GM18520 (cell line): Measurements from ENCODE around the gene POU2F2.

ENCODE experiments used
- ATAC-seq: cut with Tn5 transposase; IDR thresholded peaks from one replicate; pipeline ENCODE4 v1.9.1; 2021; ENCODE audit not compliant: unreplicated experiment

Gene POU2F2

DNA sequence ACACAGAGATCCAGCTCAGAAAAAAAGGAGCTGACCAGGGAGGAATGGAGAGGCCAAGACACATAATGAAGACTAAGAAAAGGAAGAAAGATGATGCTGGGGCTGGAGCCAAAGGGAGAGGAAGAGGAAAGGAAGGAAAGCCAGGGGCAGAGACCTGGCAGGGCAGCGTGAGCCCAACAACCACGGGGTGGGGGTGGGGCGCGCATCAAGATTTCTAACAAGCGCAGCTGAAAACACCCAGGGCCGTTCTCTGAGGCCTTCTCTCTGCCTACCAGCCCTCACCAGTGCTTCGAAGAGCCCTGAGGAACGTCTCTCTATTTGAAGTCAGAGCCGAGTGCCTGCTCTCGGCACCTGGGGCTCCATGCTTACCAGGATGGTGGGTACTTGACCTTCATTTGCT lies 23.6 kb upstream of the POU2F2 start:
- no peak for ATAC-seq

DNA sequence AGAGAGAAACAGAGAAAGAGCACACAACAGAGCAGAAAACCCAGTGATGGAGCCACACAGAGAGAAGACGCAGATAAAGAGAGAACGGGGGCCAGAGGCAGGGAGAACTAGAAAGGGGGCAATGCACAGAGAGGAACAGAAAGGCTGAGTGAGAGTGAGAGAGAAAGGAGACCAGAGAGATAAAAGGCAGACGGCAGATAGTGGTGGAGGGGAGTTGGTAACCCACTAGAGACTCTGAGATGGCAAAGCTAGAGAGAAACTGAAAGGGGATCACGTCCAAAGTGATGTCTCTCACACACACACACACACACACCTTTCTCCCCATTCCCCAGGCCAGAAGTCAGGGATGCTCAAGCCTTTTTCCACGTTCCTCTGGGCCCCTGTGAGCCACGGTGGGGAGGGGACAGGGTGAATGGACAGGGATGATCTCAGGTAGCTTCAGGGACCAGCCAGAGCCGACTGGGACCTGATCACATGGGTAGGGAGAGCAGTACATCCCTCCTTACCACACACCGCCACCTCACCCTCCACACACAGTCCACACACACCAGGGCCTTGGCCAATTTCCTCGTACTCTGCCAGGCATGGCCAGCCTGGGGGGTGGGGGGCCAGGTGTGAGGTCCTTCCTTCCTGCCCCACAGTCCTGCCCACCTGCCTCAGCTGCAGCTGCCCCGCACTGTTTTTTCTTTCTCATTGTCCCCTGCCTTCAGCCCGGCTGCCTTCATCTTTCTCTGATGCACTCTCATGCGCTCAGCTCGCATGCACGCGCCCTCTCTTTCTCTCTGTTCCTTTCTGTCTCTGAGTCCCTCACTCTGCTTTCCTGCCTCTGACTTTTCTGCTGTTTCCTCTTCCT lies 22.5 kb upstream of the POU2F2 start:
- ATAC-seq, result no peak

DNA sequence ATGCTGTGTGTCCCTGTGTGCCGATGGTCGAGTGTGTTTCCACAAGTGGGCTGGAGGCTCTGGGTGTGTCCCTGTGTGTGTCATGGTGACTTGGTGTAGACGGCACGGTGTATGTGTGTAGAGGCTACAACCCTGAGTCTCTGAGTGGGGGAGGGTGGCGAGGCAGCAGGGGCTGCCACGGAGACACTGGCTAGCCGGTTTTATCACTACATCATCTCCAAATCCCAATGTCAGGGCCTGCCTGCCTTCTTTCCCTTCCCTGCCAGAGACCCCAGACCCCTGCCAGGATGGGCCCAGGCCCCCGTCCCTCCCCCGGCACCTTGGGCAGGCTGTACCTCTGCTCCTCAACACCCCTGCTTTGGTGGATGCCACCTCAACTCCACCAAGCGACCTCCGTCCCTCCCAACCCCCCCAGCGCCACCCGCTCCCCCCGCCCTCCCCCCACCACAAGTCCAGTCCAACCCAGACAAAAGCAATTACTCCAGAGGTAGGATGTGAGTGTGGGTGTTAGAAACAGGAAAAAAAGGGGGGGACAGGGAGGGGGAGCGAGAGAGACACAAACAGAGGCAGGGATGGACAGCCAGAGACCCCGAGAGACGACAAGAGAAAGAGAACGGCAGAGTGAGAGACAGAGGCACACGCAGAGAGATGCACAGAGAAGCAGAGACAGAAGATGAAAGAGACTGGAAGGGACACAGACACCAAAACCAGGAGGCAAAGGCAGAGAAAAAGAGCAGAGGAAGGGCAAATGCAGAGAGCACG lies 21.6 kb upstream of the POU2F2 start:
- ATAC-seq, result no peak

DNA sequence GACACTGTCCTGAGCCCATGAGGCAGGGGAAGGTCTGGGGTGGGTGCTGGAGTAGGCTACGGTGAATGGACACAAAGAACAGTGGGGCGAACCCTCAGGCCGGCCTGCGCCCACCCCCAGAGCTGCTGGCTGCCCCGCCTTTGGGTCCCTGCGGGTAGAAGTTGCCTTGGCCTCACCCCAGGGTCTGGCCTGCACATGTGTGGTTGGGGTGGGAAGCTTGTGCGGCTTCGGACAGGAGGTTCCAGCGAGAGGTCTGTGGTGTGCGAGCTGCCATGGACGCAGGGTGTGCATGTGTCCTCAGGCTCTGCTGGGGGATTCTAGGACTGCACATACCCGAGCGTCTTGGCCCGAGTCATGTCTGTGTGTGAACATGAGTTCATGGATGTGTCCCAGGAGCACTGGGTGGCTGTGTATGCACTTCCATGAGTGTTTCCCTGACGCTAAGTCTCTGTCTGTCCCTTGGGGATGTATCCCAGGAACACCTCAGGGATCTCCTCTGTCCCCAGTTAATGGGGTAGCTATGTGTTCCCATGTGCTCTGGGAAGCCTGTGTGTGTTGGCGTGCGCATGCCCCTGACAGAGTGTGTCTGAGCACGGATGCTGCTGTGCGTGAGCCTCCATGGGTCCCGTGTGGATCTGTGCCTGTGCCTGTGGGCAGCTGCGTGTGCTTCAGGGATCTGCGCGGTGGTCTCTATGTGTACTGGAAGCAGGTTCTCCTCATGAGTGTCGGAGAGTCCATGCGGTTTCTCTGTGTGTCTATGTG lies 20.8 kb upstream of the POU2F2 start:
- no peak for ATAC-seq

DNA sequence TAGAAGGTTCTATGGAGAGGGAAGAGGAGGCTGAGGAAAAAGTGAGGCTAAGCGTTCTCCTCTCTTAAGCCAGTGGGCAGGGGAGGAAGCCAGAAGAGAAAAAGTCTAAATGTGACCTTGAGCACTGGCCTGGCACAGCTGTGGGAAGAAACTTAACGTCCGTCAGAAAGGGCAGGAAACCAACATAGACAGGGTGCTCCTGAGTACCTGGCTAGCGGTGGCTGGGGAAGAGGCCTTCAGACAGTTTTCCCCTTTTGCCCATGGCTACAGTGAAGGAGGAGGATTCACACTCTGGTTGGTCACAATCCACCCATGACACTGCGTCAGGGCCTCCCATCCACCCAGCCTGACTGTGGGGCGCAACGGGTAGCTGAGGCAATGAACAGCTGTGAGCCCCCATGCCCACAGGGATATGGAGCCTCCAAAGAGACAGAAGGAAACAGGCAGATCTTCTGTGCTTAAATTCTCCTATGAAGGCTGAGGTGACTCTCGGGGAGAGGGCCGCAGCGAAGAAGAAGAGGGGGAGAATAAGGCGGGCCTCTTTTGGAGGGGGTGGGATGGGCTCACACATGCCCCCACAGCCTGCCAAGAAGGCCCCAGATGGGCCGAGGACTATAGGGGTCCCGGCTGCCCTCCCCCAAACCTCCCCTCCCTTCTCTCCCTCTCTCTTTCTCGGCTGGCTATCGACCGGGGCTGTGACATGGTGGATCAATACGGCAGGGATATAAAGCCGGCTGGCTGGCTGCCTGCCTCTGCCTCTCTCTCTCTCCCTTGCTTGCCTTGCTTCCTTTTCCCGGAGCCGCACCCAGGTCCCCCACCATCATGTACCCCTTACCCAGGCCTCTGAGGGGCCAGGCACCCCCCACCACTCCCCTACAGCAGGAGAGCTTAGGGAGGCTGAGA lies 19.8 kb upstream of the POU2F2 start:
- no peak for ATAC-seq

DNA sequence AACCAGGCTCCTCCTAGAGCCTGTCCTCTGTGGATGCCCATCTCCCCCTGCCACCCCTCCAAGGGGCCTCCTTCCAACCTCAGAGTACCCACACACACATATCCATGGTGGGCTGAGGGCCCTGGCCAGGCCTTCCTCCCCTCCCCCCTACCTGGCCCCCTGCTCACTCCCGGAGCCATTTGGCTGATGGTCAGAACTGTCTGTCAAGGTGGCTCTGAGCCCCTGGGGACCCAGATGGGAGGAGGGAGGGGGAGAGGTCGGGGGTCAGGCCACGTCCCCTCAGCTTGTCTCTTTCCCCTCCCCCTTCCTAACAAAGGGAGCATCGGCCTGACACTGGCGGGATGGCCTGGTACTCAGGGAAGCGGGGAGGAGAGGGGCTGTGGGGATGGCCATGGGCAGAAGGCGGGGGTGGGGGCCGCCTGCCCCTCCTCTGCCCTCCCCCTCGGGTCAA lies 18.7 kb upstream of the POU2F2 start:
- ATAC-seq, result no peak

DNA sequence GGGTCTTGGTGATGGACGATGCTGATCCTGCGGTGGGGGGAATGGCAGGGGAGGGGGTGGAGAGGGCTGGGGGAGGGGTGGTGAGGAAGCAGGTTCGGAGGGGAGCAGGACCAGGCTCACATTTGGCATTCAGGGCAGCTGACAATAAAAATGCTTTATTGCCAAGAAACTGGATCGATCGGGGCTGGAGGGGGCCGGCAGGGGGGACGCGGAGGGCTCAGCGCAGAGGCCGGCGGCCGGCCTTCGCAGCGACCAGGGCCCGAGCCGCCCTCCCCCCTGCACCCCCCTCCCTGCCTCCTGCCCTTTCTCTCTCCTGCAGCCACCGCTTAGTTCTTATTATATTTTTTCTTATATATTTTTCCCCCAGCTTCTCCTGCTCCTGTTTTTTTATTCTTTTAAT lies 18.1 kb upstream of the POU2F2 start:
- no peak for ATAC-seq

DNA sequence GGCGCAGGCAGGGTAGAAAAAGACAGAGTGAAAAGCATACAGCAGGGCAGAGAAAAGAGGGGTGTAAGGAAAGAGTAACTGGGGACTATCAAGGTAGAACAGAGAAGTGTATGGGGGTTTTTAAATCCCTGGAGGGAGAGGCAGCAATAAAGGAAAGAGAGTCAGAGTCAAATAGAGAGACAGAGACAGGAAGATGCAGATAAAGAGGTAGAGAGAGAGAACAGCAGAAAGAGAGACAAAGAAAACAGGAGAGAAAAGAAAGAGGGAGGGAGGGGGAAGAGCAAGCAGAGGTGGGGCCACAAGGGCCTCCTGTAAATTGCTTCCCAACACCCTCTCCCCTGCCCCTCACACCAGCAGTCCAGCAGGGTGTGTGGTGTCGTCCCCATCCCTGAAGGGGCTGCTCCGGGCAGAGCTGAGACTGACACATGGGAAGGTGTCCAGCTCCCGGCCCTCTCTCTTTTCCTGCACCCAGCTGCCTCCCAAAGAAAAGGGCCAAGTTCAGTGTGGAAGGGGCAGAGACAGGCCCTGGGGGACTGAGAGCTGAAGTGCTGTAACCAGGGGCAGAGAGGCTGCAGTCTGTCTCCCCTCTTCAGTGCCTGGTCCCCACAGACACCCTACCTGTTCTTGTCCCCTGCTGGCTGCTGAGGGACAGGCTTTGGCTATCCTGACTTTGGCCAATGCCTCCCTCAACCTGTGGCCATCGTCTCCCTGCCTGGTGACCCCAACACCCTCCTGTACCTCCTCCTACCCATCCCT lies 17.4 kb upstream of the POU2F2 start:
- no peak for ATAC-seq

DNA sequence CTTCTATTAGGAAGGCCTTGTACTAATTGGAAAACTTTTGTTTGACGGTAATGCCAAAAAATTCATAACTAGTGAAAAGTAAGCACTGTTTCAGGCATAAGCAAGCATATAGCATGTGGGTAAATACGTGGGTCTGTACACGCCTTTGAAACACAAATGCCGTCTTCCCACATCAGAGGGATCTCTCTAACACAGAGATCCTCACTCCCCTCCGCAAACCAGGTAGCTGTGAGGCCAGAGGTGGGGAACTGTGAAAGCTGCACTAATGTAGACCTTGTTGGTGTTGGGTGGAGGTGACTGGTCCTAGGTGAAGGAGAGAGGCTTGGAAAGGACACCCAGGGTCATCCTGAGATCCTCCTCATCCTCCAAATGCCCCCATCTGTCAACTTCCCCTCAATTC lies 16.0 kb upstream of the POU2F2 start:
- no peak for ATAC-seq

DNA sequence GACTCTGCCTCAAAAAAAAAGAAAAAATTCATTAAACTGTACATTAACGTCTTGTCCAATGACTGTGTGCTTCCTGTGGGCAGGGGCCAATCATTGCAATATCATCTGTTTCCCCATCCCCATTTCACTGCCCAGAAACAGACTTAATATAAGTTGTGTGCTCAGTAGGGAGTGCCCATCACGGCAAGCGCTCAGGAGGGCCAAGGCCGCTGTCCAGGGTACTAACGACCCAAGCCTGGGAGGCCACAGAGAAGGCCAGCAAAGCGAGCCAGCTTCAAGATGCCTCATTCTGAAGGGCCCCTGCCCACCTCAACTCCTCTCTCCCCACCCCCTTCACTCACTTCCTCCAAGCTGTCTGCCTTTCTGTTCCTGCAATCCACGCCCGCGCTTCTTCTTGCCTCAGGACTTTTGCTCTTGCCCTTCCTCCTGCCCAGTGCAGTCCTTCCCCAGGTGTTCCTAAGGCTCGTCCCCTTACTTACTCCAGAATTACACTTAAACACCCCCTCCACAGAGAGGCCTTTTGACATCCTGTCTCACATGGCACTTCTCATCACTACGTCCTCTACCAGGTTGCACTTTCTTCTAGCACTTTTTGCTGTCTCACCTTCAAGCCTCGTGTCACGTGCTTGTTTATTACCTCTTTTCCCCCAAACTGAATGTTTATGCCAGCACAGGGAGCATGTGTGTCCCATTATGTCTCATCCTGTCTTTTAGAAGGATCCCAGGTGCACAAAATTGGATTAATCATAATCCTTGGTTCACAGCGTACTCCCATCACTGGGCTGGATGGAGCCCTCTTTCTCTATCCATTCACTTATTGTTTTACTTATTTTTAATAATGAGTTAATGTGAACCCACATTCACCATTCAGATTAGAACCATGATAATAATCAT lies 11.3 kb upstream of the POU2F2 start:
- ATAC-seq, result no peak

DNA sequence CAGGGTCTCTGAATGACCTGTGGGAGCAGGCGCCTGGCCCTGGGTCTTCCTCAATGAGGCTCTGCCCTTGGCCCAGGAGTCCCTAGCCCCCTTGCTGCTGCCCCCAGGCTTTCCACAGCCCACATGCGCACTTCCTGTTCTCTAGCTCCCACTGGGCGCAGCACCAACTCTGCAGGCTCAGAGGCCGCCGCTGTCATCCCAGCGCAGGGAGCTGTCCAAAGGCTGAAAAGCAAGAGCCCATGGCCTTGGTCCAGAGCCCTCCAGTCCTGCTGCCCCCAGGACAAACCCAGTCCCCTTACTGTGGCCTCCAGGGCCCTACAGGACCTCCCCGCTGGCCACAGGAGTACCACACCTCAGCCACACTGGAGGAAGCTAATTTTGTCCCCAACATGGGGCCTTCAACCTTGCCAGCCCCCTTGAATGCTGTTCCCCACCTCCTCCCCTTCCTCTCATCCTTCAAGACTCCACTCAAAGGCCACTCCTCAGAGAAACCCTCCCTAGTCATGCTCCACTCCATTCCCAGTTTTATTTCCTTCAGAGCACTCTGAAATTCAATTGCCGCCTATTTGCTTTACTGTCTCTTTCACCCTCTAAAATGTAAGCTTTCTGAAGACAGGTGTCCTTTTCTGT lies 8.0 kb upstream of the POU2F2 start:
- ATAC-seq, result no peak

DNA sequence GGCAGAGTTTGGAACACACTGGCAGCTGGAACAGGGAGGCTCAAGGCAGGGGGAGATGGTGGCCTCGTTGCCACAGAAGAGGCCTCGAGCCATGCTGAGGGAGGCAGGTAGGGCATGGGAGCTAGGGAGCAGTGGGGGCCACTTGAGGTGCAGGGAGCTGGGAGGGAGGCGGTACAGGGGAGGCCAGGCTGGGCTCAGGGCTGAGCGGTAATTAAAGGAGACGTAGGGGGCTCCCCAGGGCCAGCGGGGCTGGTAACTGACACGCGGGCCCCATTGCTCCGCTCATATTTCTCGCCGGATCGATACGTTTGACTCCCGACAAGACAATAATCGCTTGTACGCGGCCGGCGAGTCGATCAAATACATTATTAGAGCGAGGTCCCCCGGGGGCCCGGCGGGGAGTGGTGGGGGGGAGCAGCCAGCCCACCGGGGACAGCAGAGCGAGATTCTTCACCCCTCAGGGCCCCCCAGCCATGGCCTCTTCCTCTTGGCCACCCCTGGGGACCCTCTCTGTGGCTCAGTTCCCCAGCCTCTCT lies 2.4 kb upstream of the POU2F2 start:
- ATAC-seq, result no peak

DNA sequence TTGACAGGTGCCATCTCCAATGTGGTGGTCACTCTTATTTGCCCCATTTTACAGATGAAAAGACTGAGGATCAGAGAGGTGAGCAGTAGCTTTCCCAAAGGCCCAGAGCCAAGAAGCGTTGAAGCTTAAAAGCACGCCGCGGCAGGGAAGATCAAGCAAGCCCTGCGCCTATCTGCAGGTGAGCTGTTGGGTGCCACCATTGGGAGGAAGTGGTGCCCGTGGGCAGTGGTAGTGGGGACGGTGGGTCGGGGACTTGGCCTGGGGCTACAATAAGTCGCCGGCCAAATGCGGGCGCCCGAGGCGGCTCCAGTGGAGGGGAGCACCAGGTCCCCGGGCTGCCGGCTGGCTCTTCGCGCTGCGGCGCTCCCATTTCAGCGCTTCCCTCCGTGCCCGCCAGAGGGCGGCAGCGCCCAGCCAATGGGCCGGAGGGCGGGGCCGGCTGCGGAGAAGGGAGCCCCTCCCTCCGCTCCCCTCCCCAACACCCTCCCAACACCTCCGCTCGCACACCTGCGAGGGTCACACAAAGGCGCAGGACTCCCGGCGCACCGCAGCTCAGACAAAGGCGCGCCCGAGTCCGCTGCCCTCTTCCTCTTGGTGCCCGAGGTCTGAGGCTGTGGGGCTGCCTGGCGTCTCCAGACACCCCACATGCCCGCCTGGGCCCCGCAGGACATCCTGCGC lies 744 bp upstream of the POU2F2 start:
- peak; percentile 38 for ATAC-seq

DNA sequence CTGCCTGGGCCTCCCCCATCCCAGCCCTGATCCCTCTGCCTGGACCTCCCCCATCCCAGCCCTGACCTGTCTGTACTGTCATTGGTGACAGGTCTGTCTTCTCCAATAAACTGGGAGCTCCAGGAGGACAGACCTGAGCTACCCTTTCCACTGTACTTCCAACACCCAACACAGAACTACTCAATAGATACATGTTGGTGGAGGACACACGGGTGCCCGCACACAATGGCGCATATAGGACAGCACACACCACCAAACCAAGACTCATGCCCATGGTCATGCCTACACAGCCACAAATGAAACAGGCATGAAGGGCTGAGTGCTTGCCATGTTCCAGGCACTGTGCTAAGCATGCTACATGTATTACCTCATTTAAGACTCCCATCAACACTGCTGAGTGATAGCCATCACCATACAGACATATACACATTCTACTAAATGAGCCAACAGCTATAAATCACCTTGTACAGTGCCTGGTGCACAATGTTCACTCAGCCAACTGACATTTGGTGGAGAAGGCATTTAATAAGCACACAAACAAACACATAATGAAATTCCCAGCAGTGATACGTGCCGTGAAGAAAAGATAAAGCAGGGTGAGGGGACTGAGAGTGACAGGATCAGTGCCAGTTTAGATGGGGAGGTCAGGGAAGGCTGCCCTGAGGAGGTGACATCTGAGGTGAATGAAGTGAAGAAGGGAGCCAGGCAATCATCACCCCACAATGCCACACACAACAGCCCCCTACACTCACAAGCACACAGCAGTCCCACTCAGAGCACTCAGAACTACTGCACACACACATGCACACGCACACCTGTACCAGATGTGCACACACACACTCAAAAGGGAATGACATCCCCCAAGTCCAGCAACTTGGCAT lies 857 bp downstream of the POU2F2 start:
- ATAC-seq, result no peak

DNA sequence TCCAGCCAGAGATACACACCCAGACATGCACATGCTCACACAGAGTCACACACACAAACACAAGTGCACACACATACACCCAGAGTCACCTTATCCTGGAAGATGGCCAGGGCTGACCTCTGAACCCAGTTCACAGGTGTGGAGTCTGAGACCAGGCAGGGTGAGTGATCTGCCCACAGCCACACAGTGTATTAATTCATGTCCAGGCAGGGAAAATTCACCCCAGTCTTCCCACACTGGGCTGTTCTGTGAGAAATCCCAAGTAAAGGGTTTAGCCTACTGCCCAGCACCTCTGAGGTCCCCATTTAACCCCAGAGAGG lies 2.0 kb downstream of the POU2F2 start:
- ATAC-seq, result no peak

DNA sequence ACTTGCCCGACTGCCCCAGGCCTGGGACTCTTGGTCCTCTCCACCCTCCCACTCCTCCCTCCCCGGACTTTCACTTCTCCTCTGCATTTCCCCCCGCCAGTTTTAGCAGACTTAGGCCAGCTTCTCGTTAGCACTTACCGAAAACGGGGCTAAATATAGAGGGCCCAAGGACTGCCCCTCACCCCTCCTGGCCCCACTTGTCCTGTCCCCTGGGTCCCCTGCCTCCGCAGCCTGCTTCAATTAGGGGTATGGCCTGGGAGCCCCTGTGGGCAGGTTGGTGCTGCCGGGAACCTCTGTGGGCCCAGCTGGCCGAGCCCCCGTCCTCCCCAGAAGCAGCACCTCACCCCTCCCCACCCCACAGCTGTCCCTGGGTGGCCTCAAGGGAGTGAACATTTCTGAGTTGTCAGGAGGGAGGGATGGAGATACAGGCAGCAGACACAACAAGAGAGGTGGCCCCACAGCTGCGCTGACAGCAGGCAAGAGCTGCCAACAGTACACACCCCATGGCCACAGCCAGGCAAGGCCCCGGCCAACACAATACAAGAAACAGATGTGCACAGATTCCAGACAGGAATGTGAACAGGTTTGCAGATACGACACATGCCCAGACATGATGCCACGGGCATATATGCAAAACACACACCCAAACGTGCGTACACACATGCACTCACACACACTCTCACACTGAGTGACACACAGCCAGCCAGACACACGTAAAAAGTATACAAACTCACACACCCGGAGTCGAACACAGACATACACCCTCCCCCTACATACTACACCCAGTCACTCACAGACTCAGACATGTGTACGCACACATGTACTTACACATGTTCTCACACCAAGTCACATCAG lies 2.6 kb downstream of the POU2F2 start:
- ATAC-seq, result no peak
